Activated CD4-positive, CD25-positive, alpha-beta regulatory T cell treated with anti-CD3 and anti-CD28 coated beads, Interleukin-2, amount 50 U/mL, for 72 hours (primary cell): ENCODE measurements around the gene HASPIN.

ENCODE experiments used
- DNase-seq: peaks from one replicate; pipeline ENCODE4 v3.0.0; 2021

The HASPIN gene

GRCh38 chr17:3723556-3724377 is at the start of gene HASPIN:
HASPIN (plus strand) TSS chr17:3723903; CDS start chr17:3723936, 33 bp downstream.
- DNase-seq = peak; percentile 96

GRCh38 chr17:3675886-3676285 is 47.8 kb upstream of the HASPIN start:
- no peak for DNase-seq

- DNase-seq = no peak
Observed at GRCh38 chr17:3678095-3678820, 45.4 kb upstream of the HASPIN start.

GRCh38 chr17:3678821-3679530 is 44.7 kb upstream of the HASPIN start:
- DNase-seq = no peak

GRCh38 chr17:3679531-3680126 is 44.1 kb upstream of the HASPIN start:
- DNase-seq = no peak

- DNase-seq = no peak
Observed at GRCh38 chr17:3681057-3681456, 42.6 kb upstream of the HASPIN start.

GRCh38 chr17:3681565-3681964 is 42.1 kb upstream of the HASPIN start:
- DNase-seq = no peak

- no peak for DNase-seq
Observed at GRCh38 chr17:3682033-3682432, 41.7 kb upstream of the HASPIN start.

GRCh38 chr17:3683054-3683511 is 40.6 kb upstream of the HASPIN start:
- peak; percentile 59 for DNase-seq

GRCh38 chr17:3685174-3685573 is 38.5 kb upstream of the HASPIN start:
- DNase-seq = no peak

GRCh38 chr17:3688027-3688553 is 35.6 kb upstream of the HASPIN start:
- DNase-seq = no peak

GRCh38 chr17:3688852-3689261 is 34.8 kb upstream of the HASPIN start:
- DNase-seq = no peak

GRCh38 chr17:3689262-3690093 is 34.2 kb upstream of the HASPIN start:
- DNase-seq = no peak

GRCh38 chr17:3690094-3690715 is 33.5 kb upstream of the HASPIN start:
- no peak for DNase-seq

- no peak for DNase-seq
Observed at GRCh38 chr17:3691617-3692067, 32.1 kb upstream of the HASPIN start.

GRCh38 chr17:3692346-3692745 is 31.4 kb upstream of the HASPIN start:
- DNase-seq = no peak

- DNase-seq = no peak
Observed at GRCh38 chr17:3693141-3693540, 30.6 kb upstream of the HASPIN start.

GRCh38 chr17:3693829-3694231 is 29.9 kb upstream of the HASPIN start:
- DNase-seq = peak; percentile 69

- no peak for DNase-seq
Observed at GRCh38 chr17:3695129-3695722, 28.5 kb upstream of the HASPIN start.

- peak; percentile 65 for DNase-seq
Observed at GRCh38 chr17:3695723-3696411, 27.8 kb upstream of the HASPIN start, which contains the start of gene P2RX5. P2RX5 (minus strand) TSS chr17:3696155; CDS start chr17:3696005, 150 bp downstream.
